OCI-LY7 (cell line): ENCODE data around the gene CCDC70. TPM values are rescaled to one million over a fixed set of nuclear protein-coding genes. Genes with fewer than 3 reads are reported as not detected.

Experiments used
- BruUV-seq: library from RNA; stranded (reverse); fragments of 400-500 nt; replicated peaks from 2 replicates; lab custom pipeline; 2021; lab: Mats Ljungman, UMichigan
- CTCF ChIA-PET: fragments of 300-600 bp; sonication (Branson Sonifier 250); formaldehyde crosslinking; loops from one replicate; lab custom pipeline; 2022; ENCODE audit warnings: antibody characterized with exemption; ENCODE audit not compliant: unreplicated experiment; lab: Charles Lee
- POLR2A ChIA-PET: fragments of 300-600 bp; sonication (Branson Sonifier 250); formaldehyde crosslinking; loops from one replicate; lab custom pipeline; 2022; ENCODE audit warnings: antibody characterized with exemption; lab: Charles Lee
- DNase-seq: peaks from one replicate; pipeline ENCODE4 v3.0.0-alpha.2; 2015; ENCODE audit warnings: low spot score
- H2AFZ ChIP-seq: fragments of 200-600 bp; sonication (generic), shearing (Covaris generic); 2 replicates; pipeline ENCODE4 v1.6.1; 2014; ENCODE audit warnings: mild to moderate bottlenecking, antibody characterized with exemption, low read length, moderate library complexity
- H3K27ac ChIP-seq: fragments of 200-600 bp; sonication (generic); 2 replicates; pipeline ENCODE4 v1.5.1; 2014; ENCODE audit warnings: mixed run types, low read depth, mild to moderate bottlenecking, moderate library complexity, low read length, inconsistent platforms; ENCODE audit not compliant: poor library complexity, severe bottlenecking
- H3K36me3 ChIP-seq: fragments of 200-600 bp; sonication (generic); 2 replicates; pipeline ENCODE4 v1.6.1; 2014; ENCODE audit warnings: mild to moderate bottlenecking, antibody characterized with exemption, low read length, moderate library complexity, mixed read lengths; ENCODE audit not compliant: insufficient read depth
- H3K4me1 ChIP-seq: fragments of 200-600 bp; sonication (generic); 2 replicates; pipeline ENCODE4 v1.5.1; 2014; ENCODE audit warnings: mild to moderate bottlenecking, low read length; ENCODE audit not compliant: insufficient read depth, poor library complexity, severe bottlenecking
- H3K4me2 ChIP-seq: fragments of 200-600 bp; sonication (generic); 2 replicates; pipeline ENCODE4 v1.6.1; 2014; ENCODE audit warnings: mild to moderate bottlenecking, low read length
- H3K4me3 ChIP-seq: fragments of 200-600 bp; sonication (generic); 2 replicates; pipeline ENCODE4 v1.5.1; 2014; ENCODE audit warnings: mild to moderate bottlenecking, low read depth, low read length; ENCODE audit not compliant: poor library complexity, severe bottlenecking
- H3K79me2 ChIP-seq: fragments of 200-600 bp; sonication (generic); 2 replicates; pipeline ENCODE4 v1.6.1; 2016; ENCODE audit warnings: low read depth, mild to moderate bottlenecking, low read length, moderate library complexity, mixed read lengths; ENCODE audit not compliant: insufficient read depth
- H3K9me2 ChIP-seq: fragments of 200-600 bp; sonication (generic); 2 replicates; pipeline ENCODE4 v1.6.1; 2016; ENCODE audit warnings: mild to moderate bottlenecking, low read length, mixed read lengths; ENCODE audit not compliant: insufficient read depth
- H3K9me3 ChIP-seq: fragments of 200-600 bp; sonication (generic); 2 replicates; pipeline ENCODE4 v1.6.1; 2014; ENCODE audit warnings: mild to moderate bottlenecking, mixed run types, low read length, mixed read lengths
- H4K20me1 ChIP-seq: fragments of 200-600 bp; sonication (generic); 2 replicates; pipeline ENCODE4 v1.6.1; 2014; ENCODE audit warnings: mild to moderate bottlenecking, antibody characterized with exemption, low read length, moderate library complexity, mixed read lengths; ENCODE audit not compliant: insufficient read depth
- CTCF ChIP-seq: fragments of 200-600 bp; sonication (generic); conservative IDR thresholded peaks from 2 replicates; pipeline ENCODE4 v1.5.1; 2014; ENCODE audit warnings: mild to moderate bottlenecking, antibody characterized with exemption, low read length, moderate library complexity, mixed read lengths
- EZH2phosphoT487 ChIP-seq: fragments of 200-600 bp; sonication (generic); IDR thresholded peaks from 2 replicates; pipeline ENCODE4 v1.6.1; 2018; ENCODE audit warnings: low read depth, borderline replicate concordance, mild to moderate bottlenecking, mixed run types, antibody characterized with exemption, low read length, moderate library complexity, mixed read lengths
- intact Hi-C: fragments of 100-400 bp; cut with micrococcal nuclease; formaldehyde crosslinking; loops from one replicate; pipeline ENCODE4 v1.10.0; 2022; ENCODE audit not compliant: unreplicated experiment
- total RNA-seq, 2 experiments: library from RNA; depleted of rRNA in 1 of 2; stranded (reverse); fragments of >200 nt in 1 of 2; shearing (Covaris generic) in 1 of 2; gene quantifications; 2 replicates each; pipeline ENCODE4 v1.2.3, GENCODE V29; 2014 to 2022

Gene CCDC70
- total RNA-seq, 2 experiments from 2014 or later, result not detected

GRCh38 chr13:51814825-51815650 is 46.7 kb upstream of the CCDC70 start:
- Histone ChIP-seq H3K79me2 (no peaks in the 10 kb centered on the region), H3K4me2 (peak overlapping the region; percentile 79), H3K9me3 (no peaks in the 10 kb centered on the region), H3K9me2 (no peaks in the 10 kb centered on the region), H2AFZ (peak overlapping the region; percentile 87), H3K27ac (peak overlapping the region; percentile 39), H3K4me3 (peak overlapping the region; percentile 47), H3K4me1 (peaks cover 82% of the 10 kb centered on the region), H4K20me1 (no peaks in the 10 kb centered on the region), H3K36me3 (no peaks in the 10 kb centered on the region)
- TF ChIP-seq CTCF (peak; percentile 96), EZH2phosphoT487 (no peak)
- POLR2A ChIA-PET, result interaction anchor here (0.6 to 8.1 kb wide), 8 partner anchors 10 to 361 kb away, joined by 3 to 147 read pairs (median 6); partner anchors contain the start of gene INTS6
- no TSS peak for BruUV-seq
- intact Hi-C loops, result loop anchor here (1.0 to 5.0 kb wide), 5 partner anchors 17 to 642 kb away; partner anchors contain the start of gene CKAP2
- CTCF ChIA-PET, result interaction anchor here (0.6 to 5.0 kb wide), 8 partner anchors 12 to 592 kb away, joined by 3 to 79 read pairs (median 5); partner anchors contain the start of gene TMEM272
- peak; percentile 90 for DNase-seq

DNA sequence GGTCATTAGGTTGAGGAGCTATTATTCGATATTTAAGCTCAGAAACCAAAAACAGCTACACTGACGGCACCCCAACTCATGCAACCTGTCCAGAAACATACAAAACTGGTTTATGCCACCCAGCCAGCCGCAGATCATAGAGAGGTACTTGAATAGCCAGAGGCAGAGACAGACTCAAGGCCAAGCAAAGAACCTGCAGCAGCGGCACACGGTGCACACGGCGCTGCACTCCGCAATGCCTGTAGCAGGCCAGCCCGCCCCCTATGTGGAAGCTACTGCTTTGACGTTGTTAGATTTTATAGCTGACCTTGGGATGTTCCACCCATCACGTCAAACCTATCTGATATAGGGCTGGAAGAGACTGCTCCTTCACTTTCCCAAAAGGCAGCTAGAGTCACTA is 45.9 kb upstream of the CCDC70 start:
- H4K20me1 ChIP-seq, result no peaks in the 10 kb centered on the region
- DNase-seq, result no peak
- intact Hi-C loops, result loop anchor here (1.0 to 5.0 kb wide), 4 partner anchors 16 to 311 kb away; no protein-coding TSS in a partner anchor
- no peaks in the 10 kb centered on the region for H3K9me3 ChIP-seq
- peaks cover 83% of the 10 kb centered on the region for H3K4me1 ChIP-seq
- peak overlapping the region; percentile 87; the same call in 1 of the 2 replicates for H2AFZ ChIP-seq
- H3K4me3 ChIP-seq, result no peak overlapping the region
- BruUV-seq, result no TSS peak
- H3K9me2 ChIP-seq, result no peaks in the 10 kb centered on the region
- H3K36me3 ChIP-seq, result no peaks in the 10 kb centered on the region
- peak overlapping the region; percentile 79 for H3K4me2 ChIP-seq
- POLR2A ChIA-PET, result interaction anchor here (0.6 to 8.1 kb wide), 7 partner anchors 9 to 531 kb away, joined by 3 to 147 read pairs (median 6); partner anchors contain the start of gene INTS6
- CTCF ChIA-PET, result interaction anchor here (0.6 to 5.0 kb wide), 6 partner anchors 12 to 378 kb away, joined by 4 to 79 read pairs (median 6); partner anchors contain the start of gene TMEM272
- TF ChIP-seq CTCF (no peak), EZH2phosphoT487 (no peak)
- no peak overlapping the region for H3K27ac ChIP-seq
- no peaks in the 10 kb centered on the region for H3K79me2 ChIP-seq
